Cardiac fibroblast (primary cell): ENCODE measurements around the gene SUMO2.
A peak's percentile ranks its signal among the peaks of the same experiment; 100 is the strongest.
"Not testable (repeated sequence)": the region's sequence is repeated elsewhere in the genome, so short reads cannot be mapped to it uniquely, and the experiment has no call there.

Experiments
- DNase-seq, 2 donors: peaks; one replicate each; pipeline versions ENCODE4 v3.0.0 to v3.0.0-alpha.2; 2010; ENCODE audit warnings: low read depth in 2 of 2
- H3K4me3 ChIP-seq, 2 donors: replicated peaks in 1 of 2; 1 replicate in 1 of 2; 2 replicates in 1 of 2; pipeline ENCODE4 v1.5.1; 2011; ENCODE audit warnings: low read depth in 2 of 2, low read length in 2 of 2, mild to moderate bottlenecking in 2 of 2, moderate library complexity in 1 of 2
- TF ChIP-seq, protein P1 (sequence below): IDR thresholded peaks from one replicate; pipeline ENCODE4 v1.5.1; 2011; ENCODE audit warnings: low read depth, mild to moderate bottlenecking, low read length, inconsistent platforms

The SUMO2 gene

DNA sequence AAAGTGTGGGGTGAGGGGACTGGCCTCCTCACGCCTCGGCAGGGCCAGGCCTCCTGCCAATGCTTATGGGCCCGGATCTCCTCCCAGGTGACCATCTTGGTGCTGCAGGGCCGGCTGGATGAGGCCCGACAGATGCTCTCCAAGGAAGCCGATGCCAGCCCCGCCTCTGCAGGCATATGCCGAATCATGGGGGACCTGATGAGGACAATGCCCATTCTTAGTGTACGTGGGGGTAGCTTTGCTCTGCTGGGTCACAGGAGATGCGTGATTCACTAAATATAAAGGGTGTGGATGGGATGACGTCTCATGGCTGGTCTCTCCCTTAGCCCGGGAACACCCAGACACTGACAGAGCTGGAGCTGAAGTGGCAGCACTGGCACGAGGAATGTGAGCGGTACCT is 42.3 kb upstream of the SUMO2 start:
- no peak for DNase-seq
- no peak overlapping the region for H3K4me3 ChIP-seq
- TF ChIP-seq, protein P1, sequence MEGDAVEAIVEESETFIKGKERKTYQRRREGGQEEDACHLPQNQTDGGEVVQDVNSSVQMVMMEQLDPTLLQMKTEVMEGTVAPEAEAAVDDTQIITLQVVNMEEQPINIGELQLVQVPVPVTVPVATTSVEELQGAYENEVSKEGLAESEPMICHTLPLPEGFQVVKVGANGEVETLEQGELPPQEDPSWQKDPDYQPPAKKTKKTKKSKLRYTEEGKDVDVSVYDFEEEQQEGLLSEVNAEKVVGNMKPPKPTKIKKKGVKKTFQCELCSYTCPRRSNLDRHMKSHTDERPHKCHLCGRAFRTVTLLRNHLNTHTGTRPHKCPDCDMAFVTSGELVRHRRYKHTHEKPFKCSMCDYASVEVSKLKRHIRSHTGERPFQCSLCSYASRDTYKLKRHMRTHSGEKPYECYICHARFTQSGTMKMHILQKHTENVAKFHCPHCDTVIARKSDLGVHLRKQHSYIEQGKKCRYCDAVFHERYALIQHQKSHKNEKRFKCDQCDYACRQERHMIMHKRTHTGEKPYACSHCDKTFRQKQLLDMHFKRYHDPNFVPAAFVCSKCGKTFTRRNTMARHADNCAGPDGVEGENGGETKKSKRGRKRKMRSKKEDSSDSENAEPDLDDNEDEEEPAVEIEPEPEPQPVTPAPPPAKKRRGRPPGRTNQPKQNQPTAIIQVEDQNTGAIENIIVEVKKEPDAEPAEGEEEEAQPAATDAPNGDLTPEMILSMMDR, result no peak

DNA sequence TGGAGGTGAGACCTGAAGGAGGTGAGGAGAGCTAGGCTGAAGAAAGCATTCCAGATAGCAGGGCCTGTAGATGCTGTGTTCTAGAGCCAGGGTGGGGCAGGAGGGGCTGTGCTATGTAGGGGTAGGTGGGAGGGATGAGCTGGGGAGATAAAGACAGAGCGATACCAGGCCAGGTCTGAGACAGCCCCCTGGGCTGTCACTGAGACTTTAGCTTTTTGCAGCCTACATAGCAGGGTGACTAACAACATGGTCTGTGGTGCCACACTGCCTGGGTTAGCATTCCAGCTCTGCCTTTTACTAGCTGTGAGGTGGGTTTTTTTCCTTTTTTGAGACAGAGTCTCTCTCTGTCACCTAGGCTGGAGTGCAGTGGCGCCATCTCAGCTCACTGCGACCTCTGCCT is 37.1 kb upstream of the SUMO2 start:
- H3K4me3 ChIP-seq, result no peak overlapping the region
- TF ChIP-seq, protein P1, result no peak
- DNase-seq, result no peak

DNA sequence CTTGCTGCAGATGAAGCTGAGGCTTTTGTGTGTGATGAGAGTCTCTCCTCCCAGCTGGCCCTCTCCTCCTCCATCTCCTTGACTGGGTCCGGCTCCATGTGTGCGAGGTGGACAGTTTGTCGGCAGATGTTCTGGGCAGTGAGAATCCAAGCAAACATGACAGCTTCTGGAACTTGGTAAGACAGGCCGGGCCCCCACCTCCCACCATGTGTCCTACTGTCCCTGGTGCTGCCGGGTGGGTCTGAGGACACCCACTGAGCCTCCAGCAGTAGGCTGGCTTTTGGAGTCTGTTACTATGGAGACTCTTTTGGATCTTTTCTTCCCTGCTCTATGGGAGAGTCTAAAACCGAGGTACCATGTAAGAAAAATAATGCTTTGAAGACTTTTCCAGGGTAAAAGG is 35.4 kb upstream of the SUMO2 start:
- no peak overlapping the region for H3K4me3 ChIP-seq
- no peak for DNase-seq
- TF ChIP-seq, protein P1, result no peak

- TF ChIP-seq, protein P1, result no peak
- H3K4me3 ChIP-seq, result no peak overlapping the region
- no peak for DNase-seq
Measured at GRCh38 chr17:75209061-75209460, 26.3 kb upstream of the SUMO2 start.

GRCh38 chr17:75208161-75208560 is 25.4 kb upstream of the SUMO2 start:
- TF ChIP-seq, protein P1, result no peak
- H3K4me3 ChIP-seq, result no peak overlapping the region
- no peak for DNase-seq

DNA sequence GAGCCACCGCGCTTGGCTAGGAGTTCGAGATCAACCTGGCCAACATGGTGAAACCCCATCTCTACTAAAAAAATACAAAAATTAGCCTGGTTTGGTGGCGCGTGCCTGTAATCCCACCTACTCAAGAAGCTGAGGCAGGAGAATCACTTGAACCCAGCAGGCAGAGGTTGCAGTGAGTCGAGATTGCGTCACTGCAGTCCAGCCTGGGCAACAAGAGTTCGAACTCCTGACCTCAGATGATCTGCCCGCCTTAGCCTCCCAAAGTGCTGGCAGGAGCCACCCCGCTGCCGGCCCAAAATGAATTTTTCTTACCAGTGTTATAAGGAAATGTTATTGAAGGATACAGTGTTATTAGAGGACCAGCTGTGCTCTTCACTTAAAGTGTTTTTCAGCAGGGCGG is 25.0 kb upstream of the SUMO2 start:
- TF ChIP-seq, protein P1, result no peak
- no peak overlapping the region for H3K4me3 ChIP-seq
- no peak for DNase-seq

DNA sequence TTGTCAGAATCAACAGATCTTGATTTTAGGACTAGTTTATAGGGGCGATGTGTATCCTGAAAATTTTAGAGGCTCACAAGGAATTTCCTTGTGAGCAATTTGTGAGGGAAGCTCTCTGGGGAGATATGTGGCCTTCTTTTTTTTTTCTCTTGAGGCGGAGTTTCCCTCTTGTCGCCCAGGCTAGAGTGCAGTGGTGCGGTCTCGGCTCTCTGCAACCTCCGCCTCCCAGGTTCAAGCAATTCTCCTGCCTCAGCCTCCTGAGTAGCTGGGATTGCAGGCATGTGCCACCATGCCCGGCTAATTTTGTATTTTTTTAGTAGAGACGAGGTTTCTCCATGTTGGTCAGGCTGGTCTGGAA is 24.3 kb upstream of the SUMO2 start:
- DNase-seq, H3K4me3 ChIP-seq: not testable (repeated sequence)

- DNase-seq, result no peak
- TF ChIP-seq, protein P1, result no peak
- peak overlapping the region; percentile 69 to 96 for H3K4me3 ChIP-seq
Measured at GRCh38 chr17:75205793-75206163, 23.0 kb upstream of the SUMO2 start.
